Measurements from ENCODE around the gene HECW1. TPM values are rescaled to one million over a fixed set of nuclear protein-coding genes. Genes with fewer than 3 reads are reported as not detected.

HECW1 gene
- total and polyA plus RNA-seq, 10 of the 15 experiments (the other 5 are each of a cell fraction or from before 2014, with no cell fraction given): under 0.01 to 0.31 (median 0.04) TPM; not detected in 3

- ChIA-PET SMC1A (ENCODE audit: uncharacterized antibody, unreplicated experiment) (interaction anchor here (0.9 to 1.5 kb wide), 4 partner anchors 29 to 164 kb away, joined by 3 to 5 read pairs (median 3); no protein-coding TSS in a partner anchor), RAD21 (ENCODE audit: unreplicated experiment) (interaction anchor here (0.8 to 1.6 kb wide), 4 partner anchors 47 to 170 kb away, joined by 3 to 4 read pairs (median 4); no protein-coding TSS in a partner anchor), CTCF (interaction anchor here (0.8 to 5.7 kb wide), 6 partner anchors 25 to 170 kb away, joined by 3 to 69 read pairs (median 4); no protein-coding TSS in a partner anchor), POLR2A (no interaction called here)
- in situ Hi-C loops (cut with MboI) (loop anchor here (5.0 kb wide), 1 partner anchor 163 kb away; no protein-coding TSS in a partner anchor), intact Hi-C loops (cut with micrococcal nuclease; ENCODE audit: unreplicated experiment) (no loop called here)
- no peaks in the 10 kb centered on the region for H3K27me3 ChIP-seq (replicated peaks in 1 of 2; ENCODE audit: control insufficient read depth in 2 of 2, insufficient read depth in 2 of 2, low read length in 1 of 2)
- no peak overlapping the region for H3K9ac ChIP-seq (ENCODE audit: control insufficient read depth, insufficient read depth, low read length)
- no peak overlapping the region for H3K4me2 ChIP-seq (ENCODE audit: control insufficient read depth, insufficient read depth)
- TF ChIP-seq POLR2AphosphoS2 (IDR thresholded peaks at IDR 0.05; ENCODE audit: low read depth, low read length) (no peak), BCL11A (IDR thresholded peaks at IDR 0.05; ENCODE audit: low read depth, low read length) (no peak)
- BruUV-seq (replicated peaks): no TSS peak
- WGBS (ENCODE audit: insufficient coverage, insufficient replicate concordance, low lambda C conversion rate, missing lambda C conversion rate): 87% methylated on average over 1 of the region's 1 CpG
- H2AFZ ChIP-seq (ENCODE audit: control insufficient read depth, low read depth, low read length): no peak overlapping the region
- no peaks in the 10 kb centered on the region for H4K20me1 ChIP-seq (ENCODE audit: control insufficient read depth, insufficient read depth)
- no peak overlapping the region for H3K27ac ChIP-seq (ENCODE audit: control insufficient read depth, insufficient read depth)
- no peaks in the 10 kb centered on the region for H3K79me2 ChIP-seq (ENCODE audit: control insufficient read depth, insufficient read depth, low read length)
- no peaks in the 10 kb centered on the region; the same call in 2 of the 3 replicates for H3K9me3 ChIP-seq (replicated peaks; ENCODE audit: control insufficient read depth, insufficient read depth, low read length)
- no peaks in the 10 kb centered on the region for H3K4me1 ChIP-seq (ENCODE audit: control insufficient read depth, insufficient read depth, low read length)
- ATAC-seq: no peak
- no peaks in the 10 kb centered on the region for H3K36me3 ChIP-seq (ENCODE audit: control insufficient read depth in 2 of 2, insufficient read depth in 2 of 2, low read length in 1 of 2)
- FAIRE-seq: no peak
- no peak overlapping the region for H3K4me3 ChIP-seq
- DNase-seq (ENCODE audit: low read depth, low spot score): no peak
These were observed 7.5 kb upstream of the HECW1 start for GRCh38 chr7:43104874-43105520.

- intact Hi-C loops (cut with micrococcal nuclease; ENCODE audit: unreplicated experiment): no loop called here
- Histone ChIP-seq H2AFZ (ENCODE audit: control insufficient read depth, low read depth, low read length) (no peak overlapping the region), H3K4me3 (no peak overlapping the region), H3K79me2 (ENCODE audit: control insufficient read depth, insufficient read depth, low read length) (no peaks in the 10 kb centered on the region), H3K9me3 (replicated peaks; ENCODE audit: control insufficient read depth, insufficient read depth, low read length) (no peaks in the 10 kb centered on the region; the same call in 2 of the 3 replicates), H4K20me1 (ENCODE audit: control insufficient read depth, insufficient read depth) (no peaks in the 10 kb centered on the region), H3K4me1 (ENCODE audit: control insufficient read depth, insufficient read depth, low read length) (no peaks in the 10 kb centered on the region), H3K27me3 (replicated peaks in 1 of 2; ENCODE audit: control insufficient read depth in 2 of 2, insufficient read depth in 2 of 2, low read length in 1 of 2) (no peaks in the 10 kb centered on the region), H3K36me3 (ENCODE audit: control insufficient read depth in 2 of 2, insufficient read depth in 2 of 2, low read length in 1 of 2) (no peaks in the 10 kb centered on the region), H3K9ac (ENCODE audit: control insufficient read depth, insufficient read depth, low read length) (no peak overlapping the region), H3K4me2 (ENCODE audit: control insufficient read depth, insufficient read depth) (no peak overlapping the region), H3K27ac (ENCODE audit: control insufficient read depth, insufficient read depth) (no peak overlapping the region)
- no peak for DNase-seq (ENCODE audit: low read depth, low spot score)
- ATAC-seq: no peak
- ChIA-PET RAD21 (ENCODE audit: unreplicated experiment) (interaction anchor here (1.4 to 3.0 kb wide), 3 partner anchors 160 to 171 kb away, joined by 3 to 17 read pairs (median 4); no protein-coding TSS in a partner anchor), SMC1A (ENCODE audit: uncharacterized antibody, unreplicated experiment) (interaction anchor here (0.6 to 1.5 kb wide), 5 partner anchors 29 to 164 kb away, joined by 3 to 5 read pairs (median 3); no protein-coding TSS in a partner anchor), CTCF (interaction anchor here (0.7 to 5.7 kb wide), 7 partner anchors 18 to 229 kb away, joined by 3 to 69 read pairs (median 4); no protein-coding TSS in a partner anchor), POLR2A (no interaction called here)
- FAIRE-seq: no peak
- in situ Hi-C loops (cut with MboI): no loop called here
- TF ChIP-seq, protein P1, sequence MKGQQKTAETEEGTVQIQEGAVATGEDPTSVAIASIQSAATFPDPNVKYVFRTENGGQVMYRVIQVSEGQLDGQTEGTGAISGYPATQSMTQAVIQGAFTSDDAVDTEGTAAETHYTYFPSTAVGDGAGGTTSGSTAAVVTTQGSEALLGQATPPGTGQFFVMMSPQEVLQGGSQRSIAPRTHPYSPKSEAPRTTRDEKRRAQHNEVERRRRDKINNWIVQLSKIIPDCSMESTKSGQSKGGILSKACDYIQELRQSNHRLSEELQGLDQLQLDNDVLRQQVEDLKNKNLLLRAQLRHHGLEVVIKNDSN (IDR thresholded peaks at IDR 0.05; ENCODE audit: borderline replicate concordance, extremely low read length, insufficient read depth, low read depth, low read length): no peak
- TF ChIP-seq BACH1 (IDR thresholded peaks at IDR 0.05; ENCODE audit: borderline replicate concordance): no peak
- no peak for TF ChIP-seq NR2C2 (IDR thresholded peaks at IDR 0.05; ENCODE audit: borderline replicate concordance, control insufficient read depth, insufficient read length, low read depth)
- no peak for TF ChIP-seq GABPA (IDR thresholded peaks at IDR 0.05; ENCODE audit: low read depth)
- TF ChIP-seq FOXK2 (IDR thresholded peaks at IDR 0.05): no peak
- TF ChIP-seq, protein P2, sequence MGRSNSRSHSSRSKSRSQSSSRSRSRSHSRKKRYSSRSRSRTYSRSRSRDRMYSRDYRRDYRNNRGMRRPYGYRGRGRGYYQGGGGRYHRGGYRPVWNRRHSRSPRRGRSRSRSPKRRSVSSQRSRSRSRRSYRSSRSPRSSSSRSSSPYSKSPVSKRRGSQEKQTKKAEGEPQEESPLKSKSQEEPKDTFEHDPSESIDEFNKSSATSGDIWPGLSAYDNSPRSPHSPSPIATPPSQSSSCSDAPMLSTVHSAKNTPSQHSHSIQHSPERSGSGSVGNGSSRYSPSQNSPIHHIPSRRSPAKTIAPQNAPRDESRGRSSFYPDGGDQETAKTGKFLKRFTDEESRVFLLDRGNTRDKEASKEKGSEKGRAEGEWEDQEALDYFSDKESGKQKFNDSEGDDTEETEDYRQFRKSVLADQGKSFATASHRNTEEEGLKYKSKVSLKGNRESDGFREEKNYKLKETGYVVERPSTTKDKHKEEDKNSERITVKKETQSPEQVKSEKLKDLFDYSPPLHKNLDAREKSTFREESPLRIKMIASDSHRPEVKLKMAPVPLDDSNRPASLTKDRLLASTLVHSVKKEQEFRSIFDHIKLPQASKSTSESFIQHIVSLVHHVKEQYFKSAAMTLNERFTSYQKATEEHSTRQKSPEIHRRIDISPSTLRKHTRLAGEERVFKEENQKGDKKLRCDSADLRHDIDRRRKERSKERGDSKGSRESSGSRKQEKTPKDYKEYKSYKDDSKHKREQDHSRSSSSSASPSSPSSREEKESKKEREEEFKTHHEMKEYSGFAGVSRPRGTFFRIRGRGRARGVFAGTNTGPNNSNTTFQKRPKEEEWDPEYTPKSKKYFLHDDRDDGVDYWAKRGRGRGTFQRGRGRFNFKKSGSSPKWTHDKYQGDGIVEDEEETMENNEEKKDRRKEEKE (IDR thresholded peaks at IDR 0.05): no peak
- no peak for TF ChIP-seq ASH2L (IDR thresholded peaks at IDR 0.05; ENCODE audit: borderline replicate concordance, low read depth)
- no peak for TF ChIP-seq ZNF622 (IDR thresholded peaks at IDR 0.05)
- no peak for TF ChIP-seq RB1 (IDR thresholded peaks at IDR 0.05; ENCODE audit: borderline replicate concordance)
- BruUV-seq (replicated peaks): no TSS peak
- WGBS (ENCODE audit: insufficient coverage, insufficient replicate concordance, low lambda C conversion rate, missing lambda C conversion rate): 85% methylated on average over 3 of the region's 3 CpGs
These were observed 6.8 kb upstream of the HECW1 start for GRCh38 chr7:43105521-43106120.

All from GM12878 (cell line).